Vagina (tissue), 2 donors: ENCODE measurements around the gene SHROOM1. TPM values are rescaled to one million over a fixed set of nuclear protein-coding genes. Genes with fewer than 3 reads are reported as not detected.

Experiments
- DNase-seq, 2 donors: peaks; one replicate each; pipeline ENCODE4 v3.0.0-alpha.2; 2017; ENCODE audit errors: extremely low spot score in 2 of 2
- H3K27ac ChIP-seq: fragments of 200-600 bp; sonication (generic); one replicate; pipeline ENCODE4 v1.5.1; 2019
- H3K27me3 ChIP-seq: fragments of 200-600 bp; sonication (generic); one replicate; pipeline ENCODE4 v1.5.1; 2019
- H3K36me3 ChIP-seq, 2 donors: fragments of 200-600 bp; sonication (generic); one replicate each; pipeline ENCODE4 v1.5.1; 2017 to 2019
- H3K4me1 ChIP-seq: fragments of 200-600 bp; sonication (generic); one replicate; pipeline ENCODE4 v1.5.1; 2019
- H3K4me3 ChIP-seq, 2 donors: fragments of 200-600 bp; sonication (generic); 1 replicate in 1 of 2; 2 replicates in 1 of 2; pipeline ENCODE4 v1.5.1; 2016 to 2019
- H3K9me3 ChIP-seq: fragments of 200-600 bp; sonication (generic); one replicate; pipeline ENCODE4 v1.5.1; 2019
- CTCF ChIP-seq, 3 experiments: fragments of 450-650 bp in 2 of 3; fragments of 200-600 bp in 1 of 3; sonication (generic) in 1 of 3; IDR thresholded peaks; one replicate each; pipeline ENCODE4 v1.5.1; 2017 to 2019; ENCODE audit warnings: antibody characterized with exemption in 3 of 3, mild to moderate bottlenecking in 2 of 3, moderate library complexity in 2 of 3
- POLR2A ChIP-seq, 2 donors: fragments of 450-650 bp; IDR thresholded peaks; one replicate each; pipeline ENCODE4 v1.6.1; 2017; ENCODE audit warnings: antibody characterized with exemption in 2 of 2, mild to moderate bottlenecking in 2 of 2, moderate library complexity in 2 of 2
- POLR2AphosphoS5 ChIP-seq, 2 donors: sonication (generic); formaldehyde crosslinking; IDR thresholded peaks; one replicate each; pipeline ENCODE4 v1.9.0; 2017; ENCODE audit warnings: antibody characterized with exemption in 2 of 2, mild to moderate bottlenecking in 2 of 2, low read depth in 1 of 2; ENCODE audit not compliant: insufficient read depth in 1 of 2
- intact Hi-C: fragments of 100-400 bp; cut with DNase I; formaldehyde crosslinking; loops from one replicate; pipeline ENCODE4 v1.15.1; 2023
- total RNA-seq: library from RNA; depleted of rRNA; stranded (reverse); fragments of >200 nt; gene quantifications from one replicate; pipeline ENCODE4 v1.2.3, GENCODE V29; 2016

The SHROOM1 gene
- total RNA-seq, 1 donor from 2014 or later, result 17.7 TPM

GRCh38 chr5:132815454-132815853 lies 15.0 kb downstream of the SHROOM1 start:
- intact Hi-C loops, result no loop called here
- Histone ChIP-seq H3K4me3 (no peak overlapping the region), H3K9me3 (no peaks in the 10 kb centered on the region), H3K4me1 (peaks cover 18% of the 10 kb centered on the region), H3K27ac (no peak overlapping the region), H3K36me3 (no peaks in the 10 kb centered on the region), H3K27me3 (peaks cover 4% of the 10 kb centered on the region)
- DNase-seq, result no peak
- TF ChIP-seq CTCF (IDR thresholded peaks at IDR 0.05) (no peak), POLR2AphosphoS5 (IDR thresholded peaks at IDR 0.05; ENCODE audit: insufficient read depth in 1 of 2, low read depth in 1 of 2) (no peak), POLR2A (IDR thresholded peaks at IDR 0.05) (no peak)

GRCh38 chr5:132814503-132815294 lies 15.7 kb downstream of the SHROOM1 start:
- no peak for TF ChIP-seq CTCF (IDR thresholded peaks at IDR 0.05)
- TF ChIP-seq POLR2A (IDR thresholded peaks at IDR 0.05), result no peak
- TF ChIP-seq POLR2AphosphoS5 (IDR thresholded peaks at IDR 0.05; ENCODE audit: insufficient read depth in 1 of 2, low read depth in 1 of 2), result no peak
- Histone ChIP-seq H3K4me1 (peaks cover 14% of the 10 kb centered on the region), H3K36me3 (no peaks in the 10 kb centered on the region), H3K27me3 (peaks cover 4% of the 10 kb centered on the region), H3K9me3 (no peaks in the 10 kb centered on the region), H3K27ac (no peak overlapping the region), H3K4me3 (peak overlapping the region; percentile 35 to 37)
- intact Hi-C loops, result no loop called here
- no peak for DNase-seq

GRCh38 chr5:132813599-132814502 lies 16.6 kb downstream of the SHROOM1 start:
- Histone ChIP-seq H3K27ac (no peak overlapping the region), H3K4me1 (peaks cover 12% of the 10 kb centered on the region)

GRCh38 chr5:132812781-132813598 lies 17.5 kb downstream of the SHROOM1 start, which contains the start of gene SOWAHA:
Gene SOWAHA (plus strand): TSS chr5:132813302. CDS start chr5:132813622, 320 bp downstream.
- Histone ChIP-seq H3K4me3 (peak within 1 kb of the TSS; percentile 35 to 37), H3K27me3 (peaks cover 4% of the 10 kb centered on the region), H3K36me3 (no peaks in the 10 kb centered on the region), H3K27ac (no peak within 1 kb of the TSS), H3K4me1 (peaks cover 12% of the 10 kb centered on the region), H3K9me3 (no peaks in the 10 kb centered on the region)
- TF ChIP-seq POLR2AphosphoS5 (IDR thresholded peaks at IDR 0.05; ENCODE audit: insufficient read depth in 1 of 2, low read depth in 1 of 2) (no peak), CTCF (IDR thresholded peaks at IDR 0.05) (no peak), POLR2A (IDR thresholded peaks at IDR 0.05) (no peak)
- no peak for DNase-seq
- intact Hi-C loops, result no loop called here

More at GRCh38 chr5:132813599-132814502, 16.6 kb downstream of the SHROOM1 start:
- no peak for DNase-seq
- H3K27me3 ChIP-seq, result peaks cover 4% of the 10 kb centered on the region
- peak overlapping the region; percentile 35 to 37 for H3K4me3 ChIP-seq
- intact Hi-C loops, result no loop called here
- TF ChIP-seq POLR2AphosphoS5 (IDR thresholded peaks at IDR 0.05; ENCODE audit: insufficient read depth in 1 of 2, low read depth in 1 of 2) (no peak), POLR2A (IDR thresholded peaks at IDR 0.05) (no peak), CTCF (IDR thresholded peaks at IDR 0.05) (no peak)
- H3K9me3 ChIP-seq, result no peaks in the 10 kb centered on the region
- H3K36me3 ChIP-seq, result no peaks in the 10 kb centered on the region
